H1 (cell line): ENCODE results near the gene MACF1. TPM values are rescaled to one million over a fixed set of nuclear protein-coding genes. Genes with fewer than 3 reads are reported as not detected.

Source experiments
- EP300 ChIP-seq, 2 experiments: IDR thresholded peaks; 1 replicate in 1 of 2; 2 replicates in 1 of 2; pipeline ENCODE4 v1.6.1; 2011 to 2012; ENCODE audit warnings: low read depth in 2 of 2, low read length in 2 of 2, mild to moderate bottlenecking in 2 of 2, borderline replicate concordance in 1 of 2, inconsistent platforms in 1 of 2, moderate library complexity in 1 of 2
- TAF1 ChIP-seq: IDR thresholded peaks from 2 replicates; pipeline ENCODE4 v1.6.1; 2011; ENCODE audit warnings: mild to moderate bottlenecking, low read depth, low read length
- polyA plus RNA-seq, 7 experiments: library from polyadenylated mRNA; depleted of rRNA in 3 of 7; stranded (reverse) in 5 of 7; unstranded in 2 of 7; fragments of >200 nt in 5 of 7; fragments of 200-250 nt in 2 of 7; gene quantifications; 1 replicate in 5 of 7; 2 replicates in 1 of 7; 4 replicates in 1 of 7; pipeline versions ENCODE4 v1.2.1 to v1.2.3, GENCODE V29; 2011 to 2013; ENCODE audit warnings: missing spikeins in 2 of 7, mixed read lengths in 2 of 7
- total RNA-seq: library from RNA; stranded (reverse); fragmentation: NEBNext Ultra II Directional; extraction: Animal tissue kit (Norgen Biotek cat#: 25700); gene quantifications from 2 replicates; pipeline ENCODE4 v1.2.1, GENCODE V29; 2021
- TF ChIP-seq, protein P1 (sequence below): IDR thresholded peaks from 2 replicates; pipeline ENCODE4 v1.6.1; 2012; ENCODE audit warnings: inconsistent platforms

MACF1 gene
- total and polyA plus RNA-seq, 2 of the 8 experiments (the other 6 are each of a cell fraction or from before 2014, with no cell fraction given) = 59.8 to 285 TPM

DNA sequence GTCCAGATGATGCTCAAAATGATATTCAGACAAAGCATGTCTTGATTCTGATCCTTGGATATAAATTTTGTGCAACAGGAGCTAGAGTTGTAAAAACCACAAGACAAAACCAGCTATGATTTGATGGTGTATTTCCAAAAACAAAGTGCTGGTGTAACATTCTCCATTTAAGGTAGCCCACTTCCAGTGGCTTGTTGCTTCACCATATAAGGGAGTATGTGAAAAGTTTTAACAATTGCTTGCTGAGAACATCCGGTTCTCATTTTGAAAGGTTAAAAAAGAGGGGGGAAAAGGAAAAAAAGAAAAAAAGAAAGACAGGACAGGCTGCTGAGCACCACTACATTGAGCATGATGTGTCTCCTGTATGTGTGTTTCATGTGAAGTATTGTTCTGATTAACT lies 123.6 kb downstream of the MACF1 start (continued):
- no peak for TF ChIP-seq EP300 (IDR thresholded peaks at IDR 0.05; ENCODE audit: borderline replicate concordance in 1 of 2, low read depth in 2 of 2, low read length in 2 of 2)
- TF ChIP-seq TAF1 = no peak
- TF ChIP-seq, protein P1, sequence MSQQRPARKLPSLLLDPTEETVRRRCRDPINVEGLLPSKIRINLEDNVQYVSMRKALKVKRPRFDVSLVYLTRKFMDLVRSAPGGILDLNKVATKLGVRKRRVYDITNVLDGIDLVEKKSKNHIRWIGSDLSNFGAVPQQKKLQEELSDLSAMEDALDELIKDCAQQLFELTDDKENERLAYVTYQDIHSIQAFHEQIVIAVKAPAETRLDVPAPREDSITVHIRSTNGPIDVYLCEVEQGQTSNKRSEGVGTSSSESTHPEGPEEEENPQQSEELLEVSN = no peak
